ENCODE data around the gene THAP7. TPM values are rescaled to one million over a fixed set of nuclear protein-coding genes. Genes with fewer than 3 reads are reported as not detected.
"Not testable (repeated sequence)": the region's sequence is repeated elsewhere in the genome, so short reads cannot be mapped to it uniquely, and the experiment has no call there.

THAP7 gene
- total and polyA plus RNA-seq, 2 experiments from 2014 or later: 49.7 to 61.1 TPM

DNA sequence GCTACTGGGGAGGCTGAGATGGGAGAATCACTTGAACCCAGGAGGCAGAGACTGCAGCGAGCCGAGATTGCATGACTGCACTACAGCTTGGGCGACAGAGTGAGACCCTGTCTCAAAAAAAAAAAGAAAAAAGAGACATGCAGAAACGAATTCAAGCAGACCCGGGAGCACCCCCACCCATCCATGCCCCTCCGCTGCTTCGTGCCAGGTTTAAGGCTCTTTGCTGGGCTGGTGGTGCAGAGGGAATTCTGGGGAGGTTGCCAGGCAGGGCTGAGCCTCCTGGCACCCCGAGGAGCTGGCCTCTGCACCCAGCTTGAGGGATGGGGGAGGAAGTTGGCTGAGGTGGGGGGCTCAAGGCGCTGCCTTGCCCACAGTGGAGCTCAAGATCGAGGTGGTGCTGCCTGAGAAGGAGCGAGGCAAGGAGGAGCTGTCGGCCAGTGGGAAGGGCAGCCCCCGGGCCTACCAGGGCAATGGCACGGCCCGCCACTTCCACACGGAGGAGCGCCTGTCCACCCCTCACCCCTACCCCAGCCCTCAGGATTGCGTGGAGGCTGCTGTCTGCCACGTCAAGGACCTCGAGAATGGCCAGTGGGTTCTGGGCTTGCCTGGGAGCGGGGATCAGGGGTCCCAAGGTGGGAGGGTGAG lies 28.9 kb downstream of the THAP7 start:
- H3K27me3 ChIP-seq: peaks cover 3% of the 10 kb centered on the region
- H3K9me3 ChIP-seq (ENCODE audit: low read depth): no peaks in the 10 kb centered on the region
- no peak overlapping the region for H3K27ac ChIP-seq
- no peak for TF ChIP-seq CTCF (IDR thresholded peaks at IDR 0.05; ENCODE audit: low read depth, low read length)
- no peak for DNase-seq (ENCODE audit: low read depth in 1 of 2, low spot score in 1 of 2)
- H3K36me3 ChIP-seq: no peaks in the 10 kb centered on the region
- no peaks in the 10 kb centered on the region for H3K4me1 ChIP-seq (ENCODE audit: low read depth)
- no peak overlapping the region for H3K4me3 ChIP-seq

GRCh38 chr22:20972014-20972694 lies 29.8 kb downstream of the THAP7 start:
- not testable (repeated sequence) for H3K9me3 ChIP-seq (ENCODE audit: low read depth); H3K27me3 ChIP-seq; H3K27ac ChIP-seq; H3K36me3 ChIP-seq; DNase-seq (ENCODE audit: low read depth in 1 of 2, low spot score in 1 of 2); H3K4me1 ChIP-seq (ENCODE audit: low read depth); H3K4me3 ChIP-seq

GRCh38 chr22:20970939-20971657 lies 30.8 kb downstream of the THAP7 start:
- H3K27ac ChIP-seq: no peak overlapping the region
- no peak for TF ChIP-seq CTCF (IDR thresholded peaks at IDR 0.05; ENCODE audit: low read depth, low read length)
- H3K36me3 ChIP-seq: no peaks in the 10 kb centered on the region
- no peaks in the 10 kb centered on the region for H3K9me3 ChIP-seq (ENCODE audit: low read depth)
- H3K4me1 ChIP-seq (ENCODE audit: low read depth): no peaks in the 10 kb centered on the region
- H3K4me3 ChIP-seq: no peak overlapping the region
- DNase-seq (ENCODE audit: low read depth in 1 of 2, low spot score in 1 of 2): no peak
- peaks cover 3% of the 10 kb centered on the region for H3K27me3 ChIP-seq

GRCh38 chr22:20968281-20968977 lies 33.5 kb downstream of the THAP7 start:
- H3K9me3 ChIP-seq (ENCODE audit: low read depth): no peaks in the 10 kb centered on the region
- no peak overlapping the region for H3K27ac ChIP-seq
- no peak for DNase-seq (ENCODE audit: low read depth in 1 of 2, low spot score in 1 of 2)
- no peaks in the 10 kb centered on the region for H3K36me3 ChIP-seq
- no peak for TF ChIP-seq CTCF (IDR thresholded peaks at IDR 0.05; ENCODE audit: low read depth, low read length)
- H3K4me1 ChIP-seq (ENCODE audit: low read depth): peaks cover 4% of the 10 kb centered on the region
- H3K4me3 ChIP-seq: no peak overlapping the region
- peaks cover 22% of the 10 kb centered on the region for H3K27me3 ChIP-seq

DNA sequence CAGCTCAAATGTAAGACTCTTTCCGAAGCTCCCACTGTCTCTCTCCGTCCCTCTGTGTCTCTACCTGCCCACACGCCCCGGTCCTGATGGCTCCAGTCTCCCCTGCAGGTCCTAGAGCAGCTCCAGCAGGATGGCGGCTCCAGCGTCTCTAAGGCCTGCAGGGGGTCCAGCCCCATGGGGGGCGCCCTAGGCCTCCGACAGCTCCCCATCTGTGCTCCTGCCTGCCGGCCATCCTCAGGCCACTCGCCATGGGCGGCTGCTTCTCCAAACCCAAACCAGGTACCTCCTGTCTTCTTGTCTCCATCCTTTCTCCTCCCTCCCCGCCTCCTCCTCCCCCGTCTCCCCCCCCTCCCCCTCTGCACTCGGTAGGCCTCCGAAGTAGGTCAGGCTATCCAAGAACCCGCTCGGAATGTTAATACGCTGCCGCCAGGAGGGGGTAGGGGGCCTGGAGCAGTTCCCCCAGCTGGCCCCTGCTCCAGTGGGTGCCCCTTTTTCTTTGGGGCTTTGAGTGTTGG lies 34.2 kb downstream of the THAP7 start:
- no peak for DNase-seq (ENCODE audit: low read depth in 1 of 2, low spot score in 1 of 2)
- H3K27ac ChIP-seq: no peak overlapping the region
- peaks cover 4% of the 10 kb centered on the region for H3K4me1 ChIP-seq (ENCODE audit: low read depth)
- H3K36me3 ChIP-seq: no peaks in the 10 kb centered on the region
- H3K4me3 ChIP-seq: no peak overlapping the region
- no peaks in the 10 kb centered on the region for H3K9me3 ChIP-seq (ENCODE audit: low read depth)
- peaks cover 29% of the 10 kb centered on the region for H3K27me3 ChIP-seq
- TF ChIP-seq CTCF (IDR thresholded peaks at IDR 0.05; ENCODE audit: low read depth, low read length): no peak
